G401 (cell line): ENCODE measurements around the gene NAGA. TPM values are rescaled to one million over a fixed set of nuclear protein-coding genes. Genes with fewer than 3 reads are reported as not detected.

Experiments used
- total RNA-seq: library from RNA; depleted of rRNA; stranded (reverse); fragments of >200 nt; shearing (Covaris generic); gene quantifications from 2 replicates; pipeline ENCODE4 v1.2.3, GENCODE V29; 2014; rRNA removed

The NAGA gene
- total RNA-seq, 1 experiment from 2014 or later = 55.1 TPM

Other genes starting within 250 kb of the NAGA start
- gene SREBF2, start 237.7 kb downstream of the NAGA start, total RNA-seq = 31.1 and 37.4 TPM in 2 replicates
- gene SHISA8, start 155.7 kb downstream of the NAGA start, total RNA-seq = 0.78 and 5.5 TPM in 2 replicates
- 0.03 and 0.12 TPM in 2 replicates for gene TNFRSF13C, start 144.0 kb downstream of the NAGA start, total RNA-seq
- 89.5 and 91.5 TPM in 2 replicates for gene CENPM, start 123.7 kb downstream of the NAGA start, total RNA-seq
- gene SEPTIN3, start 101.4 kb downstream of the NAGA start, total RNA-seq = 1.2 and 2.4 TPM in 2 replicates
- not detected in 2 replicates for gene WBP2NL, start 72.0 kb downstream of the NAGA start, total RNA-seq
- 0.25 TPM in 1 of 2 replicates, not detected in the other for gene PHETA2, start 3.4 kb upstream of the NAGA start, total RNA-seq
- gene SMDT1, start 8.9 kb upstream of the NAGA start, total RNA-seq = 23.6 and 52.0 TPM in 2 replicates
- 99.5 and 129 TPM in 2 replicates for gene NDUFA6, start 20.0 kb upstream of the NAGA start, total RNA-seq
- gene CYP2D6, start 60.0 kb upstream of the NAGA start, total RNA-seq = 0.95 and 3.1 TPM in 2 replicates
- gene TCF20, start 199.8 kb upstream of the NAGA start, total RNA-seq = 18.4 and 25.5 TPM in 2 replicates